ENCODE data around the gene PKNOX1. TPM values are rescaled to one million over a fixed set of nuclear protein-coding genes. Genes with fewer than 3 reads are reported as not detected.

PKNOX1 gene
- polyA plus RNA-seq, 1 donor from 2014 or later: 13.1 TPM

GRCh38 chr21:43012596-43012995 is 38.2 kb downstream of the PKNOX1 start:
- H3K4me1 Mint-ChIP-seq: peaks cover 12 to 21% (median 20%) of the 10 kb centered on the region in 3 donors
- no peak overlapping the region for H3K4me3 Mint-ChIP-seq
- H3K27me3 Mint-ChIP-seq: no peaks in the 10 kb centered on the region
- peaks cover 9% of the 10 kb centered on the region for H3K36me3 Mint-ChIP-seq
- no peak overlapping the region for H3K27ac Mint-ChIP-seq
- H3K9me3 Mint-ChIP-seq: no peaks in the 10 kb centered on the region

- Mint-ChIP-seq H3K4me1 (peaks cover 12 to 30% (median 23%) of the 10 kb centered on the region in 3 donors), H3K36me3 (peaks cover 2% of the 10 kb centered on the region), H3K4me3 (peak overlapping the region; percentile 0 to 80 (median 59)), H3K9me3 (no peaks in the 10 kb centered on the region), H3K27ac (peak overlapping the region in 1 of 3 donors; percentile 90), H3K27me3 (no peaks in the 10 kb centered on the region)
These were observed 41.7 kb downstream of the PKNOX1 start for GRCh38 chr21:43015906-43016540.

- Mint-ChIP-seq H3K27me3 (no peaks in the 10 kb centered on the region), H3K36me3 (peaks cover 4% of the 10 kb centered on the region), H3K9me3 (no peaks in the 10 kb centered on the region), H3K4me1 (peaks cover 12 to 34% (median 23%) of the 10 kb centered on the region in 3 donors), H3K27ac (peak overlapping the region in 2 of 3 donors; percentile 83 to 90), H3K4me3 (peak overlapping the region in 1 of 4 donors; percentile 80)
These were observed 42.4 kb downstream of the PKNOX1 start for GRCh38 chr21:43016728-43017127.

- Mint-ChIP-seq H3K27me3 (no peaks in the 10 kb centered on the region), H3K4me1 (peaks cover 12 to 34% (median 23%) of the 10 kb centered on the region in 3 donors), H3K27ac (no peak overlapping the region), H3K4me3 (no peak overlapping the region), H3K36me3 (peaks cover 10% of the 10 kb centered on the region), H3K9me3 (no peaks in the 10 kb centered on the region)
These were observed 44.2 kb downstream of the PKNOX1 start for GRCh38 chr21:43018519-43018918.

- Mint-ChIP-seq H3K27ac (peak overlapping the region in 1 of 3 donors; percentile 82), H3K4me1 (peaks cover 10 to 32% (median 20%) of the 10 kb centered on the region in 3 donors), H3K27me3 (no peaks in the 10 kb centered on the region), H3K4me3 (peak overlapping the region in 1 of 4 donors; percentile 68), H3K36me3 (peaks cover 10% of the 10 kb centered on the region), H3K9me3 (no peaks in the 10 kb centered on the region)
These were observed 45.8 kb downstream of the PKNOX1 start for GRCh38 chr21:43020177-43020576.

- H3K4me1 Mint-ChIP-seq: peaks cover 4 to 26% (median 14%) of the 10 kb centered on the region in 3 donors
- no peak overlapping the region for H3K27ac Mint-ChIP-seq
- no peaks in the 10 kb centered on the region for H3K27me3 Mint-ChIP-seq
- peak overlapping the region in 1 of 4 donors; percentile 54 for H3K4me3 Mint-ChIP-seq
- H3K9me3 Mint-ChIP-seq: no peaks in the 10 kb centered on the region
- peaks cover 12% of the 10 kb centered on the region for H3K36me3 Mint-ChIP-seq
These were observed 46.4 kb downstream of the PKNOX1 start for GRCh38 chr21:43020771-43021170.

- peaks cover 12% of the 10 kb centered on the region for H3K36me3 Mint-ChIP-seq
- no peaks in the 10 kb centered on the region for H3K9me3 Mint-ChIP-seq
- H3K4me1 Mint-ChIP-seq: peaks cover 0 to 21% (median 10%) of the 10 kb centered on the region in 3 donors
- no peak overlapping the region for H3K27ac Mint-ChIP-seq
- no peaks in the 10 kb centered on the region for H3K27me3 Mint-ChIP-seq
- no peak overlapping the region for H3K4me3 Mint-ChIP-seq
These were observed 46.8 kb downstream of the PKNOX1 start for GRCh38 chr21:43021191-43021590.

GRCh38 chr21:43021756-43022600 is 47.6 kb downstream of the PKNOX1 start:
- peaks cover 0 to 15% (median 2%) of the 10 kb centered on the region in 3 donors for H3K4me1 Mint-ChIP-seq
- H3K9me3 Mint-ChIP-seq: no peaks in the 10 kb centered on the region
- no peaks in the 10 kb centered on the region for H3K27me3 Mint-ChIP-seq
- H3K4me3 Mint-ChIP-seq: no peak overlapping the region
- no peak overlapping the region for H3K27ac Mint-ChIP-seq
- H3K36me3 Mint-ChIP-seq: peaks cover 12% of the 10 kb centered on the region

- peaks cover 0 to 14% (median 2%) of the 10 kb centered on the region in 3 donors for H3K4me1 Mint-ChIP-seq
- no peak overlapping the region for H3K27ac Mint-ChIP-seq
- no peaks in the 10 kb centered on the region for H3K27me3 Mint-ChIP-seq
- H3K4me3 Mint-ChIP-seq: no peak overlapping the region
- H3K36me3 Mint-ChIP-seq: peaks cover 12% of the 10 kb centered on the region
- no peaks in the 10 kb centered on the region for H3K9me3 Mint-ChIP-seq
These were observed 48.8 kb downstream of the PKNOX1 start for GRCh38 chr21:43023175-43023574.

GRCh38 chr21:43024439-43025136 is 50.2 kb downstream of the PKNOX1 start:
- Mint-ChIP-seq H3K27ac (no peak overlapping the region), H3K36me3 (peaks cover 17% of the 10 kb centered on the region), H3K4me3 (no peak overlapping the region), H3K4me1 (peaks cover 0 to 13% (median 2%) of the 10 kb centered on the region in 3 donors), H3K9me3 (no peaks in the 10 kb centered on the region), H3K27me3 (no peaks in the 10 kb centered on the region)

GRCh38 chr21:43025636-43026180 is 51.3 kb downstream of the PKNOX1 start:
- no peaks in the 10 kb centered on the region for H3K9me3 Mint-ChIP-seq
- H3K4me1 Mint-ChIP-seq: peaks cover 0 to 6% (median 0%) of the 10 kb centered on the region in 3 donors
- no peaks in the 10 kb centered on the region for H3K27me3 Mint-ChIP-seq
- no peak overlapping the region for H3K4me3 Mint-ChIP-seq
- H3K27ac Mint-ChIP-seq: no peak overlapping the region
- H3K36me3 Mint-ChIP-seq: peaks cover 17% of the 10 kb centered on the region

GRCh38 chr21:43027846-43028731 is 53.7 kb downstream of the PKNOX1 start:
- no peaks in the 10 kb centered on the region for H3K27me3 Mint-ChIP-seq
- H3K9me3 Mint-ChIP-seq: no peaks in the 10 kb centered on the region
- H3K4me3 Mint-ChIP-seq: no peak overlapping the region
- H3K27ac Mint-ChIP-seq: no peak overlapping the region
- peaks cover 15% of the 10 kb centered on the region for H3K36me3 Mint-ChIP-seq
- H3K4me1 Mint-ChIP-seq: peaks cover 0 to 2% (median 0%) of the 10 kb centered on the region in 3 donors

- no peaks in the 10 kb centered on the region for H3K9me3 Mint-ChIP-seq
- peaks cover 0 to 2% (median 0%) of the 10 kb centered on the region in 3 donors for H3K4me1 Mint-ChIP-seq
- H3K27me3 Mint-ChIP-seq: no peaks in the 10 kb centered on the region
- H3K4me3 Mint-ChIP-seq: no peak overlapping the region
- H3K27ac Mint-ChIP-seq: no peak overlapping the region
- H3K36me3 Mint-ChIP-seq: peaks cover 12% of the 10 kb centered on the region
These were observed 55.4 kb downstream of the PKNOX1 start for GRCh38 chr21:43029785-43030184.

GRCh38 chr21:43031121-43031619 is 56.8 kb downstream of the PKNOX1 start:
- peaks cover 0 to 2% (median 0%) of the 10 kb centered on the region in 3 donors for H3K4me1 Mint-ChIP-seq
- no peak overlapping the region for H3K27ac Mint-ChIP-seq
- H3K9me3 Mint-ChIP-seq: no peaks in the 10 kb centered on the region
- peaks cover 11% of the 10 kb centered on the region for H3K36me3 Mint-ChIP-seq
- H3K4me3 Mint-ChIP-seq: no peak overlapping the region
- no peaks in the 10 kb centered on the region for H3K27me3 Mint-ChIP-seq
